Natural killer cell (primary cell): ENCODE data around the gene NDFIP1. TPM values are rescaled to one million over a fixed set of nuclear protein-coding genes. Genes with fewer than 3 reads are reported as not detected.

Experiments used
- ATAC-seq, 3 donors: fragments of 150-1000 bp in 2 of 3; fragments of 200-7000 bp in 1 of 3; cut with Tn5 transposase; 1 replicate in 1 of 3; 2 replicates in 2 of 3; pipeline ENCODE4 v1.10.0; 2021; ENCODE audit warnings: mild to moderate bottlenecking in 2 of 3, moderate library complexity in 2 of 3
- DNase-seq, 2 donors: peaks; one replicate each; pipeline versions ENCODE4 v3.0.0 to v3.0.0-alpha.2; 2013 to 2021; ENCODE audit warnings: mixed read lengths in 1 of 2
- H3K27ac ChIP-seq: one replicate; pipeline ENCODE4 v1.5.1; 2013; ENCODE audit warnings: mild to moderate bottlenecking, low read length
- H3K27me3 ChIP-seq: one replicate; pipeline ENCODE4 v1.6.1; 2013; ENCODE audit warnings: low read length; ENCODE audit not compliant: control insufficient read depth, insufficient read depth
- H3K36me3 ChIP-seq: one replicate; pipeline ENCODE4 v1.6.1; 2013; ENCODE audit warnings: low read length; ENCODE audit not compliant: control insufficient read depth, insufficient read depth
- H3K4me1 ChIP-seq: one replicate; pipeline ENCODE4 v1.6.1; 2013; ENCODE audit warnings: low read length; ENCODE audit not compliant: control insufficient read depth, insufficient read depth
- H3K4me3 ChIP-seq: one replicate; pipeline ENCODE4 v1.5.1; 2013; ENCODE audit warnings: low read length
- H3K9me3 ChIP-seq: one replicate; pipeline ENCODE4 v1.6.1; 2013; ENCODE audit warnings: low read length; ENCODE audit not compliant: control insufficient read depth, insufficient read depth
- H3K27ac Mint-ChIP-seq, 2 donors: one replicate each; pipeline ENCODE4 v1.8.0; 2022; ENCODE audit warnings: mild to moderate bottlenecking in 2 of 2, mixed read lengths in 2 of 2, moderate library complexity in 1 of 2
- H3K27me3 Mint-ChIP-seq, 2 donors: one replicate each; pipeline ENCODE4 v1.8.0; 2022; ENCODE audit warnings: low read depth in 2 of 2, mixed read lengths in 2 of 2
- H3K36me3 Mint-ChIP-seq: one replicate; pipeline ENCODE4 v1.8.0; 2022; ENCODE audit warnings: mixed read lengths
- H3K4me1 Mint-ChIP-seq, 2 donors: one replicate each; pipeline ENCODE4 v1.8.0; 2022; ENCODE audit warnings: mixed read lengths in 2 of 2
- H3K4me3 Mint-ChIP-seq: one replicate; pipeline ENCODE4 v1.8.0; 2022; ENCODE audit warnings: mild to moderate bottlenecking, moderate library complexity, mixed read lengths
- H3K9me3 Mint-ChIP-seq, 2 donors: one replicate each; pipeline ENCODE4 v1.8.0; 2022; ENCODE audit warnings: mixed read lengths in 2 of 2
- WGBS: methylation state at CpG from one replicate; pipeline ENCODE4 v1.1.7; 2013; ENCODE audit warnings: missing lambda C conversion rate; ENCODE audit not compliant: insufficient coverage; 5-methylcytosine and 5-hydroxymethylcytosine counted together
- intact Hi-C: fragments of 100-400 bp; cut with micrococcal nuclease; formaldehyde crosslinking; loops from one replicate; pipeline ENCODE4 v1.14.2; 2022
- total RNA-seq, 4 donors: library from RNA; stranded (reverse); fragments of 120-200 nt in 1 of 4; gene quantifications; one replicate each; pipeline versions ENCODE4 v1.2.3 to v1.2.4, GENCODE V29; 2013 to 2022
- TF ChIP-seq, protein P1 (sequence below): fragments of 200-600 bp; IDR thresholded peaks from one replicate; pipeline ENCODE4 v1.8.0; 2022; ENCODE audit warnings: antibody characterized with exemption

The NDFIP1 gene
- total RNA-seq, 3 donors from 2014 or later (not counting 1 experiment from before 2014, with no cell fraction given), result 45.4 to 57.6 (median 51.7) TPM

DNA sequence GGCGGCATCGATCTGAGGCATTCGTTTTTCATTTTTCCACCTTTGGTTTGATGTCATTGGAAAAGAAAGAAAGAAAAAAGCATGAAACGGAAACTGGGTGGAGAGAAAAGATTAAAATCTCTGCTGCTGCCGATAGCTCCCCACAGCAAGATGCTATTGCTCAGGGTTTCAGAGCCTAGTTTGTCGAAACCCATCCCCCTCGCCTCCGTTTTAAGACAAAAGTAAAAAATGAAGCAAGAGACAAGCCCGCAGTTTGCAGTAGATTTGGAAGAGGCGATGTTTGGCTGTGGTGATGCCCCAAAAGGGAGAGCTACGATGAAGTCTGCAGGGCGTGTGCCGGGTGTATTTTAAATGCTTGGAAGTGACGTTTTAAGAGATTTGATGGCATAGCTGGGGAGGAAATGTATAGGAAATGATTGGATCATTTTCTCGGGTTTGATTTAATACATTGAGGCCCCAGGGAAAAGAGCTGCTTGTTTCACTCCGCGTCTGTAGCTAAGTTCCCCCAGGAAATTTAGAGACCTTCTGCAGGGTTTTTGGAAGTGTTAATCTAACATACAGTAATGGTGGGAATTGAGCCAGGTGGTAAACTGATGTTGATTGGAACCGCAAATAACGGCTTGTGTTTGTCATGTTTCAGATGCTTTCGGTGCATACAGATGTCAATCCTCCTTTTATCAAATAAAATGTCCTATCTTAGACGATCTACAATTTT is 909 bp downstream of the NDFIP1 start:
- H3K36me3 ChIP-seq, result no peaks in the 10 kb centered on the region
- Mint-ChIP-seq H3K36me3 (no peaks in the 10 kb centered on the region), H3K9me3 (no peaks in the 10 kb centered on the region), H3K4me3 (peak overlapping the region; percentile 96), H3K27me3 (peaks cover 4 to 12% of the 10 kb centered on the region in 2 donors), H3K4me1 (peaks cover 44 to 49% of the 10 kb centered on the region in 2 donors), H3K27ac (peak overlapping the region; percentile 85 to 87)
- intact Hi-C loops, result loop anchor here (5.0 kb wide), 2 partner anchors 33 to 92 kb away; no protein-coding TSS in a partner anchor
- no peaks in the 10 kb centered on the region for H3K27me3 ChIP-seq
- peaks cover 15% of the 10 kb centered on the region for H3K4me1 ChIP-seq
- peak overlapping the region; percentile 85 for H3K27ac ChIP-seq
- H3K9me3 ChIP-seq, result no peaks in the 10 kb centered on the region
- 1% methylated on average over 20 of the region's 21 CpGs for WGBS
- DNase-seq (peak in 1 of 2 donors; percentile 78), ATAC-seq (peak in 1 of 3 donors; percentile 2)
- H3K4me3 ChIP-seq, result peak overlapping the region; percentile 66
- TF ChIP-seq, protein P1, sequence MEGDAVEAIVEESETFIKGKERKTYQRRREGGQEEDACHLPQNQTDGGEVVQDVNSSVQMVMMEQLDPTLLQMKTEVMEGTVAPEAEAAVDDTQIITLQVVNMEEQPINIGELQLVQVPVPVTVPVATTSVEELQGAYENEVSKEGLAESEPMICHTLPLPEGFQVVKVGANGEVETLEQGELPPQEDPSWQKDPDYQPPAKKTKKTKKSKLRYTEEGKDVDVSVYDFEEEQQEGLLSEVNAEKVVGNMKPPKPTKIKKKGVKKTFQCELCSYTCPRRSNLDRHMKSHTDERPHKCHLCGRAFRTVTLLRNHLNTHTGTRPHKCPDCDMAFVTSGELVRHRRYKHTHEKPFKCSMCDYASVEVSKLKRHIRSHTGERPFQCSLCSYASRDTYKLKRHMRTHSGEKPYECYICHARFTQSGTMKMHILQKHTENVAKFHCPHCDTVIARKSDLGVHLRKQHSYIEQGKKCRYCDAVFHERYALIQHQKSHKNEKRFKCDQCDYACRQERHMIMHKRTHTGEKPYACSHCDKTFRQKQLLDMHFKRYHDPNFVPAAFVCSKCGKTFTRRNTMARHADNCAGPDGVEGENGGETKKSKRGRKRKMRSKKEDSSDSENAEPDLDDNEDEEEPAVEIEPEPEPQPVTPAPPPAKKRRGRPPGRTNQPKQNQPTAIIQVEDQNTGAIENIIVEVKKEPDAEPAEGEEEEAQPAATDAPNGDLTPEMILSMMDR, result no peak

DNA sequence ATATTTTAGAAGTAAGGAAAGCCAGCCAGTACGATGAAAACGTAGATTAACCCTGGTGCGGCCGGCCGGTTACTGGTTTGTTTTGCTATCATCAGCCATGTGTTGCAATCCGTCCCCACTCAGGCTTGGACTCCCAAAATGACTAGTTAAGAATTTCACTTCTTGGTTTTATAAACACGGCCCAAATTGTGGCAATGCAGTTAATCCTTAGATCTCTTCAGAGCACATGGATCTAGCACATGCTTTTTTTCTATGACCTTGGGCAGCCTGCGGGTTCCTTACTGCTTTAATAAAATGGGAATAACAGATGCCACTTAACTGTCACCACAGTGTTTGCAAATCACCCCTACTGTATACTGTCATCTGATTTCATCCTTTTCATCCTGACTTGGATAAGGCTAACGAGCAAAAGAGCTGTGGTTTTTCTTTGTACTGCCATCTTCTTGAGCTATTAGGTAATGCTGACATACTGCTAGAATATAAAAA is 1.5 kb downstream of the NDFIP1 start:
- Histone ChIP-seq H3K4me1 (peaks cover 15% of the 10 kb centered on the region), H3K36me3 (no peaks in the 10 kb centered on the region), H3K27me3 (no peaks in the 10 kb centered on the region), H3K4me3 (peak overlapping the region; percentile 66), H3K27ac (peak overlapping the region; percentile 85), H3K9me3 (no peaks in the 10 kb centered on the region)
- peaks cover 44 to 45% of the 10 kb centered on the region in 2 donors for H3K4me1 Mint-ChIP-seq
- 18% methylated on average over 9 of the region's 9 CpGs for WGBS
- no peaks in the 10 kb centered on the region for H3K9me3 Mint-ChIP-seq
- H3K36me3 Mint-ChIP-seq, result no peaks in the 10 kb centered on the region
- TF ChIP-seq, protein P1, result no peak
- peak overlapping the region; percentile 96 for H3K4me3 Mint-ChIP-seq
- H3K27ac Mint-ChIP-seq, result peak overlapping the region; percentile 85 to 87
- peak in 1 of 2 donors; percentile 51 for DNase-seq
- H3K27me3 Mint-ChIP-seq, result peaks cover 4 to 12% of the 10 kb centered on the region in 2 donors
- intact Hi-C loops, result no loop called here
- no peak for ATAC-seq

DNA sequence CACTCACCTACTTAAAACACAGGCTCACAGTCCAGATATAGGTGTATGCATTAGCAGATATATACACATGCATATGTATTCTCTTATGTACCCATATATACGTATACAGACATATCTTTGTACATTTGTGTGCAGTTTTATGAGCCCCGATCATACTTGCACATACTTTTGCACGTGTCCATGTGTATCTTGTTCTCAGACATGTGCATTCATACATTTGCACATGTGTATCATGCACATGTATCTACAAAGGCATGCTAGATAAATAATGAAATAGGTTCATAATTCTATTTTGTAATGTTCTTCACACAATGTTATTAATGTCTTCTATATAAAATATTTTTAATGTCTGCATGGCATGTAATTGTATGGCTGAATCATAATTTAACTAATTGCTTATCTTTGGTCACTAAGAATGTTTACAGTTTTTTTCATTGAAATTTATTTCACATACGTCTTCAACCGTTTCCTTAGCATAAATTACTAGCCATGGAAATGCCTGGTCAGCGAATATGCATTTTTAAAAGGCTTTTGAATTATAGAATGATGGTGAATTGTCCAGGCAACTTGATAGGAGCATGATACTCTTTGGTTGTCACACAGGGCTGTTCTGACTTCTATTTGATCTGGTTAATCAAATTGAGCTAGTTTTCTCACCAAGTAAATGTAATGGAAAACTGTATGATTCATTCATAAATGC is 2.6 kb downstream of the NDFIP1 start:
- Mint-ChIP-seq H3K27me3 (peaks cover 0 to 2% of the 10 kb centered on the region in 2 donors), H3K27ac (peak overlapping the region in 1 of 2 donors; percentile 85)

More for the DNA sequence above, 2.6 kb downstream of the NDFIP1 start:
- Mint-ChIP-seq H3K9me3 (no peaks in the 10 kb centered on the region), H3K4me1 (peaks cover 44 to 45% of the 10 kb centered on the region in 2 donors), H3K36me3 (no peaks in the 10 kb centered on the region), H3K4me3 (peak overlapping the region; percentile 96)
- Histone ChIP-seq H3K27me3 (no peaks in the 10 kb centered on the region), H3K27ac (no peak overlapping the region), H3K4me3 (no peak overlapping the region), H3K36me3 (no peaks in the 10 kb centered on the region), H3K4me1 (peaks cover 15% of the 10 kb centered on the region), H3K9me3 (no peaks in the 10 kb centered on the region)
- ATAC-seq (no peak), DNase-seq (no peak)
- TF ChIP-seq, protein P1, result no peak
- 94% methylated on average over 5 of the region's 6 CpGs for WGBS
- intact Hi-C loops, result no loop called here
